AG09319 (cell line): Measurements from ENCODE around the gene VMP1.
A peak's percentile ranks its signal among the peaks of the same experiment; 100 is the strongest.

Experiments
- DNase-seq: peaks from one replicate; pipeline ENCODE4 v3.0.0-alpha.2; 2010; ENCODE audit warnings: low read depth; ENCODE audit errors: extremely low read depth
- TF ChIP-seq, protein P1 (sequence below): IDR thresholded peaks from 2 replicates; pipeline ENCODE4 v1.5.1; 2011; ENCODE audit warnings: low read depth, mild to moderate bottlenecking, inconsistent platforms, low read length, moderate library complexity

VMP1 gene

GRCh38 chr17:59722623-59723022 is 15.2 kb downstream of the VMP1 start:
- no peak for DNase-seq
- TF ChIP-seq, protein P1, sequence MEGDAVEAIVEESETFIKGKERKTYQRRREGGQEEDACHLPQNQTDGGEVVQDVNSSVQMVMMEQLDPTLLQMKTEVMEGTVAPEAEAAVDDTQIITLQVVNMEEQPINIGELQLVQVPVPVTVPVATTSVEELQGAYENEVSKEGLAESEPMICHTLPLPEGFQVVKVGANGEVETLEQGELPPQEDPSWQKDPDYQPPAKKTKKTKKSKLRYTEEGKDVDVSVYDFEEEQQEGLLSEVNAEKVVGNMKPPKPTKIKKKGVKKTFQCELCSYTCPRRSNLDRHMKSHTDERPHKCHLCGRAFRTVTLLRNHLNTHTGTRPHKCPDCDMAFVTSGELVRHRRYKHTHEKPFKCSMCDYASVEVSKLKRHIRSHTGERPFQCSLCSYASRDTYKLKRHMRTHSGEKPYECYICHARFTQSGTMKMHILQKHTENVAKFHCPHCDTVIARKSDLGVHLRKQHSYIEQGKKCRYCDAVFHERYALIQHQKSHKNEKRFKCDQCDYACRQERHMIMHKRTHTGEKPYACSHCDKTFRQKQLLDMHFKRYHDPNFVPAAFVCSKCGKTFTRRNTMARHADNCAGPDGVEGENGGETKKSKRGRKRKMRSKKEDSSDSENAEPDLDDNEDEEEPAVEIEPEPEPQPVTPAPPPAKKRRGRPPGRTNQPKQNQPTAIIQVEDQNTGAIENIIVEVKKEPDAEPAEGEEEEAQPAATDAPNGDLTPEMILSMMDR, result no peak

DNA sequence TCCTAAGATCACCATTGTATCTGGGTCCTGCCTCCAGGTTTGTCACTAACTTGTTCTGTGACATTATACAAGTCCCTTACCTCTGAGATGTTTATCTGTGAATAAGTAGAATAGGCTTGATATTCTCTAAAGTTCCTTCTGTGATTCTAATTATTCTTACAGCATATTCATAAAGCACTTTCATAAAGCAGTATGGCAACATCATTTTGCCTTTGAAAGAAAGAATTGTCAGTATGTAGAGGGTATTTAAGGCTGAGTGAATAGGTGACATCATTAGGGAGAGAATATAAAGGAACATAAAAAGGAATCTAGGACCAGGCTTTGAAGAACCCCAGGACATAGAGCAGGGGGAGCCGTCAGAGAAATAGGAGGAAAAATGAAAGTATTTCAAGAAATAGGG is 15.6 kb downstream of the VMP1 start:
- DNase-seq, result no peak
- TF ChIP-seq, protein P1, result no peak

DNA sequence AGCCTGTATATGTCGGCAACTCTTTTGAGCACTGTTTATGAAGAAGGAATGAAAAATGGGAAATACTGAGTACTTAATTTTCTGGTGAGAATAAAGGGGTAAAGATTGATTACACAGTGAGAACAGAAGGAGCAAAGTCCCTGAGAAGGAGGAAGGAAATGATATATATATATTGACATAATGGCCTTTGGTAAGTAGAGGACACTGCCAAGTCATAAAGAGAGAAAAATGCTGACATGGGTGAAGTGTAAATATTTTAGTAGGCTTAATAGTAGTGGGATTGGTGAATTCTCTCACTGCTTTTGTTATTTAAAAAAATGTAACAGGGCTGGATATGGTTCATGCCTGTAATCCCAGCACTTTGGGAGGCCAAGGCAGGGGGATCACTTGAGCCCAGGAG is 16.2 kb downstream of the VMP1 start:
- TF ChIP-seq, protein P1, result no peak
- no peak for DNase-seq

DNA sequence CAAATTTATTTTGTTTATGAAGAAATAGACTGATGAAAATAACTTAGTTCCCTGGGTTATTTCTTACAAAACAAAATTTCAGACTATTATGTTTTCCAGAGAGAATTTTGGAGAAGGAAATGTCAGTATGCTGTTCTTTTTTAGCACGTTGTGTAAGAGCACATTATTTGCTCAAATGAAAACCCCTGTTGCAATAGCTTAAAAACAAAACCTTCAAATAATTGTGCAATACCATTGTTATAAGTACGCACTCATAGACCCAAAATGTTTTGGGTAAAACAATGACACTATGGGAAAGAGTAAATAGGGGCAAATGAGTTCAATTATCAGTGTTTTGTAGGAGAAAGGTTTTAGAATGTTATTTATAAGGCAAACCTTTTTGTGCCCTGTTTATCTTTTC is 18.2 kb downstream of the VMP1 start:
- TF ChIP-seq, protein P1, result no peak
- DNase-seq, result peak; percentile 31

DNA sequence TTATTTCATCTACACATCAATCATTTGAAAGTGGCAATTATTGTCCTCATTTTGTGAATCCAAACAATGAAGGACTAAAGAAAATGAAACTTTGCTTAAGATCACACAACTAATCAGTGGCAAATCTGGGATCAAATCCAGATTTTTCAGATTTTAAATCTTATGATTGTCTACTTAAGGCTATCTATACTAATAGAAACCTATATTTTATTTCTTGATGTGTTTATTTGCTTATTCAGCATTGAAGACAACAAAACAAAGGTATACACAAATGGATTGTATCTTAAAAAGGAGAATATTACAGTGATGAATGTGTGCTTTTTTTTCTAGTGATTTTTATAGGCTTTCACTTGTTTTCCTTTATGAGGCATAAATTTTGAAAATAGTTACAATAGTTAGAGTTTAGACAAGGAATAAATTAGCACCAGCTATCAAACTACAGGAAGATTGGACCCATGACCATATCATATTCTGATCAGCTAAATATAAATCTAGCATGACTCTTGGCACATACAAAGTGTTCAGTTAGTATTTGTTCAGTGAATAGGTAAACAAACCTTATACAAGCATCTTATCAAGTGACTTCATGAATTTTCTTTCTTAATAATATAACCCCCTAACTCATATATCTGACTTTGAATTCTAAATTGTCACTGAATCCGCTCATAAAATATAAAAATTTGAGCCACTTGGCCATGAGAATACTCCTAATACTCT is 20.5 kb downstream of the VMP1 start:
- no peak for DNase-seq
- TF ChIP-seq, protein P1, result no peak

DNA sequence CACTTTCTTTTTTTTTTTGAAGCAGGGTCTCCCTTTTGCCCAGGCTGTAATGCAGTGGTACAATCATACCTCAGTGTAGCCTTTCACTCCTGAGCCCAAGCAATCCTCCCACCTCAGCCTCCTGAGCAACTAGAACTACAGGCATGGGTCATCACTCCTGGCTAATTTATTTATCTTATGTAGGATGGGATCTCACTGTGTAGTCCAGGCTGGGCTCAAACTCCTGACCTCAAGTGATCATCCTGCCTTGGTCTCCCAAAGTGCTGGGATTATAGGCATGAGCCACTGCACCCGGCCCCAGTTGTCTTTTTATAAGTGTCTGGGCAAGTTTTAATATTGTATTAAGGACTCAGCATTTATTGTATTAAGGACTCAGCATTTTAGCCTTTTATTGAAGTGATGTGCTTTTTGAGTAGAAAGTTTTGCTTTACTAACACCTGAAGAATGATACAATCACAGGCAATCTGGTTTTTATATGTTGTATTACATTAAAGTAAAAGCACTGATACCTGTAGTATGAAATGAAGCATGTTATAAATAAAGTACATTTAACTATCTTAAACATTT is 22.9 kb downstream of the VMP1 start:
- TF ChIP-seq, protein P1, result no peak
- DNase-seq, result no peak

DNA sequence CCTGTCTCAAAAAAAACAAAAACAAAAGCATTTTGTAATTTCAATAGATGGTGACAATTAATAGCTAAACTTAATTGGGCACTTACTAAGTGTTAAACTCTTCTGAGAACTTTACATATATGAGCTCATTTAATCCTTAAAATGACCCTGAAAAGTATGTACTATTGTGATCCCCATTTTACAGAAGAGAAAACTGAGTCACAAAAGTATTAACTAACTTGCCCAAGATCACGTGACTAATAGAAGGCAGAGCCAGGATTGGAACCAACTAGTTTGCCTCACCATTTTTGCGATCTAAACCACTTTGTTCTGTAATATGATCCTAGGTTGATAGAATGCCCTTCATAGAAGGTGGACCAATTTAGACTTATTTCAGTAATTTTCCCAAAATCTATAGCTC is 26.2 kb downstream of the VMP1 start:
- no peak for DNase-seq
- TF ChIP-seq, protein P1, result no peak
